Natural killer cell treated with Interleukin-12 subunit alpha and Interleukin-12 subunit beta and Interleukin-15 and Interleukin-18, amount 100 ng/mL, for 72 hours (primary cell): ENCODE results near the gene MRS2. TPM values are rescaled to one million over a fixed set of nuclear protein-coding genes. Genes with fewer than 3 reads are reported as not detected.

ENCODE experiments used
- ATAC-seq, 2 donors: fragments of 150-1000 bp; cut with Tn5 transposase in 1 of 2; sonication (Bioruptor Pico), chemical (Tn5 transposase) in 1 of 2; 2 replicates each; pipeline ENCODE4 v1.10.0; 2021
- DNase-seq: peaks from one replicate; pipeline ENCODE4 v3.0.0; 2022; ENCODE audit warnings: low spot score
- H3K27ac Mint-ChIP-seq, 2 donors: 1 replicate in 1 of 2; 2 replicates in 1 of 2; pipeline ENCODE4 v1.8.0; 2022; ENCODE audit warnings: mixed read lengths in 2 of 2, mild to moderate bottlenecking in 1 of 2, moderate library complexity in 1 of 2
- H3K27me3 Mint-ChIP-seq, 2 donors: 1 replicate in 1 of 2; 2 replicates in 1 of 2; pipeline ENCODE4 v1.8.0; 2022; ENCODE audit warnings: mixed read lengths in 2 of 2
- H3K36me3 Mint-ChIP-seq: one replicate; pipeline ENCODE4 v1.8.0; 2022; ENCODE audit warnings: mixed read lengths
- H3K4me1 Mint-ChIP-seq, 2 donors: 1 replicate in 1 of 2; 2 replicates in 1 of 2; pipeline ENCODE4 v1.8.0; 2022; ENCODE audit warnings: low read depth in 2 of 2, mixed read lengths in 2 of 2, mild to moderate bottlenecking in 1 of 2
- H3K4me3 Mint-ChIP-seq: one replicate; pipeline ENCODE4 v1.8.0; 2022; ENCODE audit warnings: mixed read lengths
- H3K9me3 Mint-ChIP-seq: 2 replicates; pipeline ENCODE4 v1.8.0; 2022; ENCODE audit warnings: mixed read lengths
- total RNA-seq, 2 donors: library from RNA; stranded (reverse); gene quantifications; one replicate each; pipeline ENCODE4 v1.2.3, GENCODE V29; 2022

MRS2 gene
- total RNA-seq, 2 donors from 2014 or later: 22.5 to 36.7 TPM

DNA sequence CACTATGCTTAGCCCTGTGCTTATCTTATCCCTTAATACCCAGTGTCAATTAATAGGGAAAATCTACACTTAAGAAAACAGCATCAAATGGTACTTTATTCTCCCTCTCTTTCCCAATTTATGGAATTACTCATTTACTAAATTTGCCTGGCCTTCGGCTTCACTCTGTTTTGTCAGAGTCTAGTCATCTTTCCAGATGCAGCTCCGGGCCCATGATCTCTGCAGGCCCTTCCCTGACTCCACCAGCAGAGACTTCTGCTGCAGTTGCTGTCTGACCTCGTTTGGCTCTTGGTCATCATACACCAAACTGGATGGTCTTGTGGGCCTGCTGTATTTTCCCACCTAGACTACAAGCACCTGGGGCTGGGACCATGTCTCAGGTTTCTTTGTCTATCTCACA lies 27.4 kb downstream of the MRS2 start:
- Mint-ChIP-seq H3K36me3 (no peaks in the 10 kb centered on the region), H3K27me3 (no peaks in the 10 kb centered on the region), H3K27ac (no peak overlapping the region), H3K4me1 (no peaks in the 10 kb centered on the region), H3K4me3 (no peak overlapping the region), H3K9me3 (no peaks in the 10 kb centered on the region)
- DNase-seq (no peak), ATAC-seq (no peak)

DNA sequence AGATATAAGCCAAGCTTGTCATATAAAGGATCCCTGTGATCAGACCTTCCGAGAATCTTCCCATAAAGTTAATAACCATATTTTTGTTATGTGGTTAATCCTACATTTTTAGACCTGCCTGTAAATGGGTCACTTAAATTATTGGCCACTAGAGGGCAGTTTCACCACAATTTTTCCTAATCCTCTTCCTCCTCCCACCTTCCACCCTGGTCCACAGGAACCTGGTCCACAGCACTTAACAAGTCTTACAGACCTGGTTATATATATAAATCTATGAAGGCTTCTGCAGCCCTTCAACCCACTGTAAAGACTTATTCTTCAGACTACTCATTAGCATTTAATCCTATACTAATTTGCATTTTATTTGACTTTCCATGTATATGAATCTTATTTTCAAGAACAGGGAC lies 28.3 kb downstream of the MRS2 start:
- Mint-ChIP-seq H3K4me3 (no peak overlapping the region), H3K36me3 (no peaks in the 10 kb centered on the region), H3K27ac (no peak overlapping the region), H3K4me1 (no peaks in the 10 kb centered on the region), H3K9me3 (no peaks in the 10 kb centered on the region), H3K27me3 (no peaks in the 10 kb centered on the region)
- ATAC-seq: peak in 1 of 2 donors; percentile 62
- no peak for DNase-seq

- H3K4me3 Mint-ChIP-seq: no peak overlapping the region
- ATAC-seq: no peak
Observed at GRCh38 chr6:24432611-24433010, 29.9 kb downstream of the MRS2 start.

GRCh38 chr6:24436979-24437378 lies 34.2 kb downstream of the MRS2 start:
- no peaks in the 10 kb centered on the region for H3K4me1 Mint-ChIP-seq
- no peak overlapping the region for H3K4me3 Mint-ChIP-seq
- H3K9me3 Mint-ChIP-seq: no peaks in the 10 kb centered on the region

More at GRCh38 chr6:24432611-24433010, 29.9 kb downstream of the MRS2 start:
- H3K36me3 Mint-ChIP-seq: no peaks in the 10 kb centered on the region
- no peaks in the 10 kb centered on the region for H3K4me1 Mint-ChIP-seq
- H3K27ac Mint-ChIP-seq: peak overlapping the region in 1 of 2 donors; percentile 43
- H3K27me3 Mint-ChIP-seq: no peaks in the 10 kb centered on the region
- no peaks in the 10 kb centered on the region for H3K9me3 Mint-ChIP-seq
- no peak for DNase-seq

GRCh38 chr6:24439858-24440539 lies 37.3 kb downstream of the MRS2 start:
- no peak for ATAC-seq
- H3K36me3 Mint-ChIP-seq: no peaks in the 10 kb centered on the region
- no peak for DNase-seq
- no peaks in the 10 kb centered on the region for H3K4me1 Mint-ChIP-seq
- no peaks in the 10 kb centered on the region for H3K9me3 Mint-ChIP-seq
- no peak overlapping the region for H3K4me3 Mint-ChIP-seq
- no peaks in the 10 kb centered on the region for H3K27me3 Mint-ChIP-seq
- H3K27ac Mint-ChIP-seq: no peak overlapping the region

More at GRCh38 chr6:24436979-24437378, 34.2 kb downstream of the MRS2 start:
- no peak overlapping the region for H3K27ac Mint-ChIP-seq
- DNase-seq (no peak), ATAC-seq (no peak)
- no peaks in the 10 kb centered on the region for H3K36me3 Mint-ChIP-seq
- H3K27me3 Mint-ChIP-seq: no peaks in the 10 kb centered on the region

GRCh38 chr6:24440897-24441598 lies 38.3 kb downstream of the MRS2 start:
- H3K27me3 Mint-ChIP-seq: no peaks in the 10 kb centered on the region
- H3K9me3 Mint-ChIP-seq: no peaks in the 10 kb centered on the region
- ATAC-seq (no peak), DNase-seq (no peak)
- H3K4me1 Mint-ChIP-seq: no peaks in the 10 kb centered on the region
- H3K27ac Mint-ChIP-seq: no peak overlapping the region
- H3K36me3 Mint-ChIP-seq: no peaks in the 10 kb centered on the region
- H3K4me3 Mint-ChIP-seq: no peak overlapping the region

- Mint-ChIP-seq H3K4me1 (no peaks in the 10 kb centered on the region), H3K27me3 (no peaks in the 10 kb centered on the region), H3K27ac (no peak overlapping the region), H3K4me3 (no peak overlapping the region), H3K36me3 (no peaks in the 10 kb centered on the region), H3K9me3 (no peaks in the 10 kb centered on the region)
- ATAC-seq: no peak
- no peak for DNase-seq
Observed at GRCh38 chr6:24441599-24441904, 38.8 kb downstream of the MRS2 start.

DNA sequence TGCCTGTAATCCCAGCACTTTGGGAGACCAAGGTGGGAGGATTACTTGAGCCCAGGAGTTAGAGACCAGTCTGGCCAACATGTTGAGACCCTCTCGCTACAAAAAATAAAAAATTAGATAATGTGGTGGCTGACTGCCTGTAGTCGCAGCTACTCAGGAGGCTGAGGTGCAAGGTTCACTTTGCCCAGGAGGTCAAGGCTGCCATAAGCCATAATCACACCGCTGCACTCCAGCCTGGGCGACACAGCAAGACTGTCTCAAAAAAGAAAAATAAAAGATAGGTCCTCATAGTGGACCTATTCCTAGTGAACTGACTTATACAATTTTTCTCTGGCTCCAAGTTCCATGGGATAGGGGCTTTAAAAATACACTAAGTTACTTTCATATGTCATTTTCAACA lies 41.9 kb downstream of the MRS2 start:
- H3K9me3 Mint-ChIP-seq: no peaks in the 10 kb centered on the region
- no peak overlapping the region for H3K4me3 Mint-ChIP-seq
- no peak for ATAC-seq
- H3K27me3 Mint-ChIP-seq: no peaks in the 10 kb centered on the region
- no peak for DNase-seq
- no peak overlapping the region for H3K27ac Mint-ChIP-seq
- H3K36me3 Mint-ChIP-seq: no peaks in the 10 kb centered on the region
- H3K4me1 Mint-ChIP-seq: no peaks in the 10 kb centered on the region

GRCh38 chr6:24445704-24446103 lies 43.0 kb downstream of the MRS2 start:
- Mint-ChIP-seq H3K4me3 (no peak overlapping the region), H3K27me3 (no peaks in the 10 kb centered on the region), H3K9me3 (no peaks in the 10 kb centered on the region), H3K4me1 (no peaks in the 10 kb centered on the region), H3K27ac (no peak overlapping the region), H3K36me3 (no peaks in the 10 kb centered on the region)
- DNase-seq (no peak), ATAC-seq (peak in 1 of 2 donors; percentile 20)

- DNase-seq (no peak), ATAC-seq (no peak)
- Mint-ChIP-seq H3K4me3 (no peak overlapping the region), H3K9me3 (no peaks in the 10 kb centered on the region), H3K27me3 (no peaks in the 10 kb centered on the region), H3K36me3 (no peaks in the 10 kb centered on the region), H3K4me1 (no peaks in the 10 kb centered on the region), H3K27ac (no peak overlapping the region)
Observed at GRCh38 chr6:24446670-24447069, 43.9 kb downstream of the MRS2 start.

- no peak for DNase-seq
- H3K4me3 Mint-ChIP-seq: no peak overlapping the region
- no peaks in the 10 kb centered on the region for H3K4me1 Mint-ChIP-seq
- ATAC-seq: no peak
- no peaks in the 10 kb centered on the region for H3K9me3 Mint-ChIP-seq
- H3K27me3 Mint-ChIP-seq: no peaks in the 10 kb centered on the region
- H3K27ac Mint-ChIP-seq: no peak overlapping the region
- no peaks in the 10 kb centered on the region for H3K36me3 Mint-ChIP-seq
Observed at GRCh38 chr6:24448396-24448795, 45.7 kb downstream of the MRS2 start.

DNA sequence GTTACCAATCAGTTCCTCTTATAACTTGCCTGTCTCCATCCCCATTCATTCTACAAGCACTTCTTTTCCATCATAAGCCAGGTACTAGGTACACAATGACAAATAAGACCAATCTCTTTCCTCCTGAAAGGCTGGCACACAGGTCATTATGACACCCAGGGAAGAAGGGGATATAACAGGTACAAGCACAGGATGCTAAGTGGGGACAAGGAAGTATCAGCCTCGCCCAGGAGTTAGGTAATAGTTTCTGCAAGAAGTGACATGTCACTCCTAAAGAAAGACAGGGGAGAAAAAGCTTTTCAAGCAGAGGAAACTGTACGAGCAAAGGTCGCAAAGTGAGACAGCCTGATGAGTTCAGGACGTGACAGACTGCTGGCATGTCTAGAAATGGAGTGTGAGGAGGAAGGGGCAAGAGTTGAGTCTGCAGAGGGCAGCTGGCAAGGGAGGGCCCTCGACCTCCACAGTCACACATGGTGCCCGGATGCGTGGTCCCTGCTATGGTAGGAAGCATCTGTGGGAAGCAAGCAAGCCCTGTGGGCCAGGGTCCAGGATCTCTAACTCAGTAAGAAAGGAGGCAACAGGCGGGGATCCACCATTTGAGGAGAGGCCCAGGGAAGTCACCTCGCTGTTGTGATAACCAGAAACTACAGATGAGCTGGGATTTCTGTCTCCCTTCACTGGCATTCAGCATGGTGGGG lies 46.2 kb downstream of the MRS2 start:
- DNase-seq: no peak

GRCh38 chr6:24451581-24452388 lies 49.0 kb downstream of the MRS2 start:
- Mint-ChIP-seq H3K27ac (no peak overlapping the region), H3K9me3 (no peaks in the 10 kb centered on the region), H3K4me1 (no peaks in the 10 kb centered on the region), H3K27me3 (no peaks in the 10 kb centered on the region), H3K36me3 (no peaks in the 10 kb centered on the region), H3K4me3 (no peak overlapping the region)
- no peak for DNase-seq
- ATAC-seq: no peak

More for the DNA sequence above, 46.2 kb downstream of the MRS2 start:
- Mint-ChIP-seq H3K4me3 (no peak overlapping the region), H3K36me3 (no peaks in the 10 kb centered on the region), H3K27me3 (no peaks in the 10 kb centered on the region), H3K4me1 (no peaks in the 10 kb centered on the region), H3K27ac (no peak overlapping the region), H3K9me3 (no peaks in the 10 kb centered on the region)
- no peak for ATAC-seq

DNA sequence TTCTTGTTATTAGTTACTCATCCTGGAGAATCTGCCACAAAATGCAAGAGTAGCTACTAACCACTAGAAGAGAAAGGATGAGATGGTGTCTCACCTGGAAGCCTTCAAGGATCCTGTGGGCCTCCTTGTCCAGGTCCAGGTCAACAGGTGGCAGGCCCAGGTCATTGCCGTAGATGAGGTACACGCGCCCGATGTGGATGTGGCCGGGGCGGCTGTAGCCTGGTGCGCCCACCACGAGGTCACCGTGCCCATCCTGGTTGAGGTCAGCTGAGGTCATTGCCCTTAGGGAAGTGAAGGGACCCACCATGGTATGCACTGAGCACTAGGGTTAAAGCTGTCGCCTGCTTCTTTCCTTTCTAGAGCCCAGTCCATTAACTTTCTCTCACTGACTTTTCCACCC lies 51.2 kb downstream of the MRS2 start:
- no peaks in the 10 kb centered on the region for H3K27me3 Mint-ChIP-seq
- DNase-seq: no peak
- H3K9me3 Mint-ChIP-seq: no peaks in the 10 kb centered on the region
- no peak for ATAC-seq
- no peak overlapping the region for H3K27ac Mint-ChIP-seq
- no peaks in the 10 kb centered on the region for H3K36me3 Mint-ChIP-seq
- H3K4me3 Mint-ChIP-seq: no peak overlapping the region
- H3K4me1 Mint-ChIP-seq: no peaks in the 10 kb centered on the region
